T-helper 2 cell treated with Interferon-gamma antibody and Interleukin-4, amounts not matched to agents 100 ng/mL and 5 ng/mL, for 36 hours (primary cell): ENCODE measurements around the gene SPATS2. TPM values are rescaled to one million over a fixed set of nuclear protein-coding genes. Genes with fewer than 3 reads are reported as not detected.
"Not testable (repeated sequence)": the region's sequence is repeated elsewhere in the genome, so short reads cannot be mapped to it uniquely, and the experiment has no call there.

Experiments
- intact Hi-C: fragments of 100-400 bp; cut with micrococcal nuclease; formaldehyde crosslinking; loops from one replicate; pipeline ENCODE4 v1.15.1; 2023
- total RNA-seq: library from RNA; stranded (reverse); gene quantifications from 2 replicates; pipeline ENCODE4 v1.2.3, GENCODE V29; 2022

Gene SPATS2
- 14.6 and 17.5 TPM in 2 replicates for total RNA-seq

- intact Hi-C loops: loop anchor here (5.0 kb wide), 1 partner anchor 255 kb away; the partner anchor contains the start of gene PRPF40B
These were observed at the start of gene SPATS2 for GRCh38 chr12:49367381-49368239. Gene SPATS2 (plus strand): TSS chr12:49367462. CDS start chr12:49461013, 93,551 bp downstream.

- intact Hi-C loops: not testable (repeated sequence)
These were observed 46.7 kb upstream of the SPATS2 start for GRCh38 chr12:49320411-49321103.

GRCh38 chr12:49322367-49322707 lies 44.9 kb upstream of the SPATS2 start:
- intact Hi-C loops: loop anchor here (2.0 kb wide), 2 partner anchors 14 to 58 kb away; partner anchors contain the start of genes C1QL4 and TUBA1C

- intact Hi-C loops: loop anchor here (1.0 to 2.0 kb wide), 3 partner anchors 14 to 263 kb away; partner anchors contain the start of genes C1QL4, KMT2D and TUBA1C
These were observed 44.3 kb upstream of the SPATS2 start, which contains the start of gene TROAP for GRCh38 chr12:49322708-49323523. Gene TROAP (plus strand): TSS chr12:49323255. CDS start chr12:49323609, 354 bp downstream.

GRCh38 chr12:49323524-49324097 lies 43.7 kb upstream of the SPATS2 start:
- intact Hi-C loops: loop anchor here (1.0 to 2.0 kb wide), 3 partner anchors 13 to 263 kb away; partner anchors contain the start of genes C1QL4, KMT2D and TUBA1C

GRCh38 chr12:49325606-49326005 lies 41.7 kb upstream of the SPATS2 start:
- intact Hi-C loops: no loop called here

GRCh38 chr12:49327368-49327767 lies 39.9 kb upstream of the SPATS2 start:
- intact Hi-C loops: no loop called here

GRCh38 chr12:49327887-49328286 lies 39.4 kb upstream of the SPATS2 start:
- intact Hi-C loops: no loop called here

GRCh38 chr12:49328816-49329215 lies 38.4 kb upstream of the SPATS2 start:
- intact Hi-C loops: no loop called here

- intact Hi-C loops: no loop called here
These were observed 37.1 kb upstream of the SPATS2 start for GRCh38 chr12:49330032-49330619.

GRCh38 chr12:49330631-49331379 lies 36.5 kb upstream of the SPATS2 start:
- intact Hi-C loops: no loop called here

GRCh38 chr12:49331380-49332222 lies 35.7 kb upstream of the SPATS2 start:
- intact Hi-C loops: no loop called here

GRCh38 chr12:49332441-49332861 lies 34.8 kb upstream of the SPATS2 start:
- intact Hi-C loops: no loop called here

GRCh38 chr12:49332891-49333371 lies 34.3 kb upstream of the SPATS2 start:
- intact Hi-C loops: no loop called here

GRCh38 chr12:49333778-49334177 lies 33.5 kb upstream of the SPATS2 start:
- intact Hi-C loops: not testable (repeated sequence)

GRCh38 chr12:49334226-49334625 lies 33.0 kb upstream of the SPATS2 start:
- intact Hi-C loops: no loop called here

- intact Hi-C loops: loop anchor here (5.0 kb wide), 1 partner anchor 352 kb away; no protein-coding TSS in a partner anchor
These were observed 32.6 kb upstream of the SPATS2 start for GRCh38 chr12:49334681-49335080.
